Ovary (tissue), 9 donors: ENCODE measurements around the gene GFY. TPM values are rescaled to one million over a fixed set of nuclear protein-coding genes. Genes with fewer than 3 reads are reported as not detected.

Source experiments
- polyA plus RNA-seq, 2 donors: library from polyadenylated mRNA; stranded (reverse); fragments of 200-250 nt in 1 of 2; fragments of 350-450 nt in 1 of 2; fragmentation: Illumina TruSeq in 1 of 2; extraction: RNeasy Lipid Tissue Mini Kit (QIAGEN cat#74804) in 1 of 2; gene quantifications; one replicate each; pipeline ENCODE4 v1.2.3, GENCODE V29; 2013 to 2014
- total RNA-seq, 7 donors: library from RNA; depleted of rRNA in 2 of 7; stranded (reverse); fragments of >200 nt in 2 of 7; fragmentation: NEBNext Ultra II Directional in 3 of 7; extraction: Animal tissue kit (Norgen Biotek cat#: 25700) in 3 of 7; gene quantifications; one replicate each; pipeline versions ENCODE4 v1.1.0 to v1.2.4, GENCODE V29; 2016 to 2023
- donor health status: DM: no; HTN: no; CAD: no; lungs with moderate emphysema.
- donor health status: DM: no; HTN: no; CAD: no.
- donor health status: Bipolar disorder and iron deficiency.
- donor health status: DM: yes; HTN: yes; CAD: no.
- donor health status: DM: no; HTN: no; CAD: no.
- donor health status: DM: yes; HTN: yes; CAD: no.

The GFY gene
- total and polyA plus RNA-seq, 9 donors: not detected

Other genes with a start within 250 kb of the GFY start
- 1 to 10 TPM; 1.8 to 9.3 (median 4.6) TPM for gene SLC6A16, start 100.2 kb upstream of the GFY start, total RNA-seq
- gene SLC6A16, start 100.2 kb upstream of the GFY start, polyA plus RNA-seq: 1 to 10 TPM; 3.3 to 5.3 TPM
- gene CD37, start 90.0 kb upstream of the GFY start, total RNA-seq: 10 to 100 TPM in 1 of 7 donors, 1 to 10 TPM in 6; 1.5 to 11.6 (median 5.4) TPM
- 10 to 100 TPM in 1 of 2 donors, 1 to 10 TPM in 1; 3.5 to 21.5 TPM for gene CD37, start 90.0 kb upstream of the GFY start, polyA plus RNA-seq
- 10 to 100 TPM; 27.8 to 63.1 (median 47.3) TPM for gene TEAD2, start 63.0 kb upstream of the GFY start, total RNA-seq
- 10 to 100 TPM; 34.0 to 38.4 TPM for gene TEAD2, start 63.0 kb upstream of the GFY start, polyA plus RNA-seq
- 1 to 10 TPM in 5 of 7 donors, under 1 TPM in 1, not detected in 1; 0.22 to 2.4 (median 1.3) TPM for gene DKKL1, start 61.5 kb upstream of the GFY start, total RNA-seq
- under 1 TPM; 0.35 to 0.42 TPM for gene DKKL1, start 61.5 kb upstream of the GFY start, polyA plus RNA-seq
- gene KASH5, start 37.1 kb upstream of the GFY start, total RNA-seq: under 1 TPM in 1 of 7 donors, not detected in 6; 0.23 TPM
- gene KASH5, start 37.1 kb upstream of the GFY start, polyA plus RNA-seq: under 1 TPM in 1 of 2 donors, not detected in 1; 0.15 TPM
- not detected for gene PTH2, start 1.9 kb upstream of the GFY start, total RNA-seq
- gene PTH2, start 1.9 kb upstream of the GFY start, polyA plus RNA-seq: not detected
- under 1 TPM in 5 of 7 donors, not detected in 2; 0.15 to 0.57 (median 0.17) TPM for gene SLC17A7, start 16.1 kb downstream of the GFY start, total RNA-seq
- 1 to 10 TPM in 1 of 2 donors, under 1 TPM in 1; 0.19 to 2.5 TPM for gene SLC17A7, start 16.1 kb downstream of the GFY start, polyA plus RNA-seq
- gene PIH1D1, start 26.4 kb downstream of the GFY start, total RNA-seq: 10 to 100 TPM; 42.6 to 69.4 (median 58.5) TPM
- 10 to 100 TPM; 28.6 to 63.5 TPM for gene PIH1D1, start 26.4 kb downstream of the GFY start, polyA plus RNA-seq
- 10 to 100 TPM; 15.8 to 24.2 (median 20.2) TPM for gene ALDH16A1, start 27.8 kb downstream of the GFY start, total RNA-seq
- gene ALDH16A1, start 27.8 kb downstream of the GFY start, polyA plus RNA-seq: 10 to 100 TPM in 1 of 2 donors, under 1 TPM in 1; 0.93 to 22.5 TPM
- gene FLT3LG, start 48.8 kb downstream of the GFY start, total RNA-seq: 10 to 100 TPM in 5 of 7 donors, 1 to 10 TPM in 2; 5.1 to 15.2 (median 12.2) TPM
- gene FLT3LG, start 48.8 kb downstream of the GFY start, polyA plus RNA-seq: 10 to 100 TPM in 1 of 2 donors, 1 to 10 TPM in 1; 3.9 to 15.3 TPM
- gene RPL13A, start 62.2 kb downstream of the GFY start, total RNA-seq: 1,000 to 10,000 TPM; 4,998 to 9,736 (median 6,664) TPM
- gene RPL13A, start 62.2 kb downstream of the GFY start, polyA plus RNA-seq: 1,000 to 10,000 TPM; 3,682 to 6,907 TPM
- gene RPS11, start 71.0 kb downstream of the GFY start, total RNA-seq: over 10,000 TPM in 2 of 7 donors, 1,000 to 10,000 TPM in 5; 2,881 to 13,366 (median 4,211) TPM
- gene RPS11, start 71.0 kb downstream of the GFY start, polyA plus RNA-seq: 1,000 to 10,000 TPM; 8,754 to 9,572 TPM
- gene FCGRT, start 87.3 kb downstream of the GFY start, total RNA-seq: 100 to 1,000 TPM; 158 to 247 (median 238) TPM
- 100 to 1,000 TPM; 180 to 295 TPM for gene FCGRT, start 87.3 kb downstream of the GFY start, polyA plus RNA-seq
- gene RCN3, start 102.6 kb downstream of the GFY start, total RNA-seq: 10 to 100 TPM; 26.4 to 54.8 (median 37.8) TPM
- gene RCN3, start 102.6 kb downstream of the GFY start, polyA plus RNA-seq: 10 to 100 TPM; 13.6 to 37.5 TPM
- 10 to 100 TPM; 44.8 to 70.1 (median 58.7) TPM for gene NOSIP, start 155.2 kb downstream of the GFY start, total RNA-seq
- 10 to 100 TPM; 31.0 to 65.0 TPM for gene NOSIP, start 155.2 kb downstream of the GFY start, polyA plus RNA-seq
- gene PRRG2, start 155.9 kb downstream of the GFY start, total RNA-seq: 1 to 10 TPM in 3 of 7 donors, under 1 TPM in 1, not detected in 3; 0.77 to 4.0 (median 1.6) TPM
- under 1 TPM; 0.65 to 0.75 TPM for gene PRRG2, start 155.9 kb downstream of the GFY start, polyA plus RNA-seq
- 10 to 100 TPM in 5 of 7 donors, 1 to 10 TPM in 2; 8.1 to 44.1 (median 31.8) TPM for gene PRR12, start 165.8 kb downstream of the GFY start, total RNA-seq
- 10 to 100 TPM in 1 of 2 donors, 1 to 10 TPM in 1; 2.8 to 22.8 TPM for gene PRR12, start 165.8 kb downstream of the GFY start, polyA plus RNA-seq
- gene RRAS, start 214.8 kb downstream of the GFY start, total RNA-seq: 10 to 100 TPM; 28.7 to 62.8 (median 37.6) TPM
- gene RRAS, start 214.8 kb downstream of the GFY start, polyA plus RNA-seq: 10 to 100 TPM; 24.2 to 63.4 TPM
- gene SCAF1, start 216.8 kb downstream of the GFY start, total RNA-seq: 10 to 100 TPM; 14.9 to 94.6 (median 68.8) TPM
- gene SCAF1, start 216.8 kb downstream of the GFY start, polyA plus RNA-seq: 10 to 100 TPM in 1 of 2 donors, 1 to 10 TPM in 1; 3.3 to 29.1 TPM
- 10 to 100 TPM; 46.1 to 89.0 (median 69.5) TPM for gene IRF3, start 240.5 kb downstream of the GFY start, total RNA-seq
- gene IRF3, start 240.5 kb downstream of the GFY start, polyA plus RNA-seq: 10 to 100 TPM; 24.2 to 76.9 TPM
- 10 to 100 TPM in 6 of 7 donors, 1 to 10 TPM in 1; 8.0 to 21.0 (median 15.6) TPM for gene BCL2L12, start 240.5 kb downstream of the GFY start, total RNA-seq
- gene BCL2L12, start 240.5 kb downstream of the GFY start, polyA plus RNA-seq: 10 to 100 TPM in 1 of 2 donors, 1 to 10 TPM in 1; 6.7 to 17.7 TPM